GM21619 (cell line): Measurements from ENCODE around the gene CYB561.
A peak's percentile ranks its signal among the peaks of the same experiment; 100 is the strongest.

Source experiments
- ATAC-seq: cut with Tn5 transposase; IDR thresholded peaks from one replicate; pipeline ENCODE4 v1.9.1; 2021; ENCODE audit not compliant: unreplicated experiment

CYB561 gene

GRCh38 chr17:63452046-63452961, 6.2 kb upstream of the CYB561 start:
- no peak for ATAC-seq

DNA sequence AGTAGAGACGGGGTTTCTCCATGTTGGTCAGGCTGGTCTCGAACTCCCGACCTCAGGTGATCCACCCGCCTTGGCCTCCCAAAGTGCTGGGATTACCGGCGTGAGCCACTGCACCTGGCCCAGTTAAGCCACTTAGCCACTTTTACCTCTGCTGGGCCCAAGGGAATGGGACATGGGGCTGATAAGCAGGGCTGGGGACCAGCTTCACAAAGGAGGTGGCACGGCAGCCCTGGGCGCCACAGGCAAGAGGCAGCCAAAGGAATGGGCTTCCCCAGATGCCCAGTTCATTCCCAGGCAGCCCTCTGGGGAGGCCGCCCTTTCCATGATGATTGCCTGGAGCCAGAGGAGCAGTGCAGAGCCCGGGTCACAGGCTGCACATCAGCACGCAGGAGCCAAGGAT, 5.0 kb upstream of the CYB561 start:
- ATAC-seq = no peak

DNA sequence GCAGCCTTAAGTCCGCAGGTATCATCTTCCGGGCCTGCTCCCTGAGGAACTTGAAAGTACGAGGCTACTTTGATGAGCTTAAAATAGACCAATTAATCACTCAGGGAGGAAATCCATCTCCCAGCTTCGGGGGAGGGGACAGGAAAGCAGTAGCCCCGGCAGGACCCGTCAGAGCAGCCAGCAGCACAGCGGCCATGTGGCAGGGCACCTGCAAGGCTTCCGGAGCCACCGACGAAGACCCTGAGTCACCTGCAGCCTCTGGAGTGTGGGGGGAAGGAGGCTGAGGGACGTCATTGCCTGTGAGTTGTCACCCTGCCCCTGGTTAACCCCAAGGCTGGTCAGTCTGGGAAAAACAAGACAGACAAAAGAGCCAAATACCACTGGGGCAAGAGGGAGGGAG, 4.4 kb upstream of the CYB561 start:
- ATAC-seq = no peak

GRCh38 chr17:63448655-63449054, 2.5 kb upstream of the CYB561 start:
- no peak for ATAC-seq

DNA sequence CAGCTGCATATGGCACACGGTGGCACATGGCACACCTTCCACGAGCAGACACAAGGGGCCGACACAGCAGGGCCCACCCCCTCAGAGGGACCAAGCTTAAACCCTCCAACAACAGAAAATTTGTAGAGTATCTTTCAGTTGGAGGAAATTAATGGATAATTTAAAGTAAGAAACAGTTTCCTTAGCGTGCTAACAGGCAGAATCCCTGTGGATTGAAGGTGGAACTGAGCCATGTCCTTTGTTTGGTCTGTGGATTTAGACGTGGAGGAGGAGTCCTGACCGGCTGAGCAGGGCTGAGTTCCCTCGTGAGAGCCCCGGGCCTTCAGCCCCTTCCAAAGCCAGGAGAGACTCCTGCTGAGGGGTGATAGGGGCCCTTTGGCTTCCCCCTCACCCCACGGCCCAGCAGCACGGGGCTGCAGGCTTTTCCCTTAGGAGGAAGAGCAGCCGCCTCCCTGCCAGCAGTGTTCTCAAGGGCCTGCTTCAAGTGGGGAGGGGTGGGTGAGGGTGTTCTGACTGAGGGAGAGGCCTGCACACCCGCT, 1.4 kb upstream of the CYB561 start:
- ATAC-seq = no peak

GRCh38 chr17:63446753-63447470, 806 bp upstream of the CYB561 start:
- peak; percentile 33 for ATAC-seq

- no peak for ATAC-seq
These were observed 544 bp downstream of the CYB561 start for GRCh38 chr17:63445571-63445953.

DNA sequence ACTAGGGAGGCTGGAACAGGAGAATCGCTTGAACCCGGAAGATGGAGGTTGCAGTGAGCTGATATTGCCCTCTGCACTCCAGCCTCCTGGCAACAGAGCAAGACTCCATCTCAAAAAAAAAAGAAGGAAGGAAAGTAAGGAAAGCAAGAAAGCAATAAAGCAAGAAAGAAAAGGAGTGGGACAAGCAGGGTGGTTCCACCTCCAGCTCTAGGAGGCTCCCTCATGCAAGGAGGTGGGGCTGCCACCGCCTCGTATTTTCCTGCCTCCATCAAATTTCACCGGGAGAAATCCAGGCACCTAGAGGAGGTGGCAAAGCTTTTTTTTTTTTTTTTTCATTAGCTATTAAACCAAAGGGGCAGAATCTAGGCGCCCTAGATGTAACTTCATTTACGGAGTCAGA, 1.0 kb downstream of the CYB561 start:
- no peak for ATAC-seq

DNA sequence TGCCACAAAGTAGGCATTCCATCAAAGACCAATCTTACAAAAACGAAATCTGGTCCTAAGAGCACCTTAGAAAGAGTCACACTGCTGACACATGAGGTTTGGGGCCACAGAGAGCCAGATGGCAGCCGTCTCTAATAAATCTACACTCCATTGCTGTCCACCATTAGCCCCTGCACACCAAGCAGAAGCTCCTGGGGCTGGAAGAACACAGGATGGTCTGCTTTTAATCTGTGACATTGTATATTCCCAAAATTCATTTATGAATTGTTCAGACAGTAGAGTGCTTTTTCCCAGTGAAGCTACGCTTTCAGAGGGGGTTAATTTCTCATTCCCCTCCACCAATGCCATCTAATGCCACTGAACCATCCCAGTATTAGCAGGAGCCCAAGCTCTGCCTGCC, 1.6 kb downstream of the CYB561 start:
- no peak for ATAC-seq

- ATAC-seq = no peak
These were observed 3.1 kb downstream of the CYB561 start for GRCh38 chr17:63443053-63443452.

GRCh38 chr17:63442549-63443035, 3.5 kb downstream of the CYB561 start:
- ATAC-seq = no peak

DNA sequence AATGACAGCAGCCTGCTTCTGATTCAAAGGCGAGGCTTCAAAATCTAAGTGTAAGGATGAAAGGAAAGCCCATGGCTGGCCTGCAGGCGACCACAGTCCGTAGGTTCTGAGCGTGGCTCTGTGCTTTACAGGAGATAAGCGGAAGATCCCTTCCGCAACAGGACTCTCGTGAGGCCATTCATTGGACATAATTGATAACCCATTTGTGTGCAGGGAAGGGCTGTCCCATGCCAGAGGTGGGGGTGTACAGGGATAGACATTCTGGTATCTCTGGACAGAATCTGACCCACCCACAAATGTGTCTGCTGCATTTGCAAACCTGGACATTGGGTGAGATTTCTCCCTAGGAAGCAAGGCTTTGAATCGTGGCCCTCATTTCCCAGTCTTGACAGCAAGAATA, 4.0 kb downstream of the CYB561 start:
- ATAC-seq = no peak

DNA sequence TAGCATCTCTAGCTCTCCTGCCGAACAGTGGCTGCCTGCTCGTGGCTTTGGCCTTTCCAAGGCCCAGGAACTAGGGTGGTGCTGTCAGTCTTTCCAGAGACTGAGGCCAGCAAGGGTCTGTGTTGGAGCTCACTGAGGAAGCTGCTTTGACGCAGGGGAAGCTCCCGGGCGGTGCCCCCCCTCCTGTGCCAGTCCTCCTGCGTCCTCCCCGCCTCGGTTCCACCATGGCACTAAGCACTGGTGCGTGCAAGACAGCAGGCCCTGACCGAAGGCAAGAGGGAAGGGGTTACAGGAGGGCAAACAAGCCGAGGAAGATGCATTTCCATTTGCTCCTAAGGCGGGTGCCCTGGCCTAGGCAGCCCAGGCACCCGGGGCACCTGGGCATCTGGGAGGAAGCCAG, 4.5 kb downstream of the CYB561 start:
- no peak for ATAC-seq

GRCh38 chr17:63440770-63441335, 5.3 kb downstream of the CYB561 start:
- no peak for ATAC-seq

GRCh38 chr17:63440127-63440769, 5.9 kb downstream of the CYB561 start:
- ATAC-seq = no peak

GRCh38 chr17:63439687-63440086, 6.4 kb downstream of the CYB561 start:
- no peak for ATAC-seq

GRCh38 chr17:63438092-63439051, 7.7 kb downstream of the CYB561 start:
- no peak for ATAC-seq

DNA sequence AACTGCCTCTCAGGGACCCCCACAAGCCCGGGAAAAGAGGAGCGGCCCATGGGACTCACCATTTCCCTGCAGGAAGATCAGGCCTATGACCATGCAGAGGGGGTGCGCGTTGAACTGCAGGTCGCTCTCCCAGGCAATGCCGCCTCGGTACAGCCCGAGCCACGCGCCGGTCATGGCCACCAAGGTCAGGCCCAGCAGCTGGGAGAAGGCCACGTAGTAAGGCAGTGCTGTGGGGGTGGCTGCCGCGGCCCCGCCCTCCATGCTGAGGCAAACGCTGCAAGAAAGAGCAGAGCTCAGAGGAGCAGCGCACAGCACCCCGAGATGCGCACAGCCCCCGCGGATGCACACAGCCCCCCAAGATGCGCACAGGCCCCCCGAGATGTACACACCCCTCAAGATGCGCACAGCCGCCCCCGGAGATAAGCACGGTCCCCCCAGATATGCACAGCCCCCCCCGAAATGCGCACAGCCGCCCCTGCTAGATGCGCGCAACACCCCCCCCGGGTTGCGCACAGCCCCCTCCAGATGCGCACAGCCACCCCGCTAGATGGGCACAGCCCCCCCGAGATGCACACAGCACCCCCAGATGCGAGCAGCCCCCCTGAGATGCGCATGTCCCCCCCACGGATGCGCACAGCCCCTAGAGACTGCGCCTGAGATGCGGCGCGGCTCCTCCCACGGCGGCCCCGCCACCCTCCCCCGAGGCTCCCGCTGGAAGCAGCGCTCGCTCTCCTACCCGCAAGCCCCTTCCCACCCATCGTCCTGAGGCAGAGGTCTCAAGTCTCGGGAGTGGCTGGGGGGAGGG, 8.6 kb downstream of the CYB561 start:
- no peak for ATAC-seq

- ATAC-seq = no peak
These were observed 9.5 kb downstream of the CYB561 start for GRCh38 chr17:63436523-63437110.
